ENCODE data around the gene CIB1.
"Not testable (repeated sequence)": the region's sequence is repeated elsewhere in the genome, so short reads cannot be mapped to it uniquely, and the experiment has no call there.

CIB1 gene

GRCh38 chr15:90191794-90192509 lies 41.8 kb downstream of the CIB1 start:
- Histone ChIP-seq H3K27ac (peak overlapping the region; percentile 57 to 79), H3K4me3 (peak overlapping the region; percentile 42)
- DNase-seq (ENCODE audit: low spot score), result no peak
- TF ChIP-seq, protein P1, sequence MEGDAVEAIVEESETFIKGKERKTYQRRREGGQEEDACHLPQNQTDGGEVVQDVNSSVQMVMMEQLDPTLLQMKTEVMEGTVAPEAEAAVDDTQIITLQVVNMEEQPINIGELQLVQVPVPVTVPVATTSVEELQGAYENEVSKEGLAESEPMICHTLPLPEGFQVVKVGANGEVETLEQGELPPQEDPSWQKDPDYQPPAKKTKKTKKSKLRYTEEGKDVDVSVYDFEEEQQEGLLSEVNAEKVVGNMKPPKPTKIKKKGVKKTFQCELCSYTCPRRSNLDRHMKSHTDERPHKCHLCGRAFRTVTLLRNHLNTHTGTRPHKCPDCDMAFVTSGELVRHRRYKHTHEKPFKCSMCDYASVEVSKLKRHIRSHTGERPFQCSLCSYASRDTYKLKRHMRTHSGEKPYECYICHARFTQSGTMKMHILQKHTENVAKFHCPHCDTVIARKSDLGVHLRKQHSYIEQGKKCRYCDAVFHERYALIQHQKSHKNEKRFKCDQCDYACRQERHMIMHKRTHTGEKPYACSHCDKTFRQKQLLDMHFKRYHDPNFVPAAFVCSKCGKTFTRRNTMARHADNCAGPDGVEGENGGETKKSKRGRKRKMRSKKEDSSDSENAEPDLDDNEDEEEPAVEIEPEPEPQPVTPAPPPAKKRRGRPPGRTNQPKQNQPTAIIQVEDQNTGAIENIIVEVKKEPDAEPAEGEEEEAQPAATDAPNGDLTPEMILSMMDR (IDR thresholded peaks at IDR 0.05), result no peak

DNA sequence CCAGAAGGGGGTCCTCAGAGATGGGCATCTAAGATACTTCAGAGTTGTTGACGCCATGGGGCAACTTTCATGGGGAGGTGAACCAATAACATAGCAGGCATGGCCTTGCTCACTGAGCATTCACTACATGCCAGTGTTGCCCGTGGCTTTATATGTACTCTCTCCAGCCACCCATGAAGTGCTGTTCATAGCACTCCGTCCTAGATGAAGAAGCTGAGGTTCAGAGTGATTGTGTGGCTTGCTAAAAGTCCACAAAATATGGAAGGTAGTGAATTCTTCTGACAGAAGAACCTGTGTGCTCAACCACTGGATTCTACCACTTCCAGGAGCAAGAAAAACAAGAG lies 42.4 kb downstream of the CIB1 start:
- no peak overlapping the region for H3K4me3 ChIP-seq
- no peak for DNase-seq (ENCODE audit: low spot score)
- TF ChIP-seq, protein P1 (IDR thresholded peaks at IDR 0.05), result no peak

GRCh38 chr15:90190606-90191343 lies 43.0 kb downstream of the CIB1 start:
- TF ChIP-seq, protein P1 (IDR thresholded peaks at IDR 0.05), result no peak
- Histone ChIP-seq H3K4me3 (no peak overlapping the region), H3K27ac (peak overlapping the region; percentile 57 to 79)
- DNase-seq (ENCODE audit: low spot score), result no peak

More for the DNA sequence above, 42.4 kb downstream of the CIB1 start:
- H3K27ac ChIP-seq, result peak overlapping the region; percentile 57 to 79

DNA sequence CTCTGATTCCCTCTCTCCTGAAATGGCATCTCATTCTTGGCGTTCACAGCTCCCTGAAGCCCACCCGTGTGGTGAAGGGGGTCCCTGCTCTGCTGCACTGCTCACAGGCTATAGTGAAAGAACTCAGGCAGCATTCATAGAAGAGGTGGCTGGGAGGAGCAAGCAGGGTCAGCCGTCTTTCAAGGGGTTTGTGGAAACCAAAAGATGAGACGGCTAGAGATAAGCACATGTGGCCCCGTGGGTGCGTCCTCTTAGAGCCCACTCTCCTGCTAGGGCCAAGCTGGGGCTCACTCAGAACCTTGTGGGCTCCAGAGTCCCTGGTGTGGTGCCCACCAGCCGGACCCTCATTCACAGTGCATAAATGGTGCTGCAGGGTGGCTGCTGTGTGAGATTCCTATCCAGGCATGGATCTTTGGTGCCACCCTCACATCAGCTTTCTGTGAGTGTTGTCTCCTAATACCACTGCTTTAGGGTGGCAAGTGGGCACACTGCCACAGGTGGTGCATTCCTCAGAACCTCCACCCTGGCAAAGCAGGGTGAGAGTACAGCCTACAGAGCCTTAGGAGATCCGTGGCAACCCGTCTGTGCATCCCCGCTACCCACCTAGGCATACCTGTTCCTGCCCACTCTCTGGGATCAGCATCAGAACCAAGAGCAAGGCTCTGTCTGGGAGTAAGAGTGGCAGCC lies 43.8 kb downstream of the CIB1 start:
- no peak for DNase-seq (ENCODE audit: low spot score)
- TF ChIP-seq, protein P1 (IDR thresholded peaks at IDR 0.05), result no peak
- H3K4me3 ChIP-seq, result no peak overlapping the region
- H3K27ac ChIP-seq, result peak overlapping the region in 1 of 2 donors; percentile 22

- Histone ChIP-seq H3K27ac (no peak overlapping the region), H3K4me3 (no peak overlapping the region)
- no peak for DNase-seq (ENCODE audit: low spot score)
- TF ChIP-seq, protein P1 (IDR thresholded peaks at IDR 0.05), result no peak
Observed at GRCh38 chr15:90188914-90189748, 44.6 kb downstream of the CIB1 start.

- not testable (repeated sequence) for H3K27ac ChIP-seq, H3K4me3 ChIP-seq
Observed at GRCh38 chr15:90188065-90188464, 45.7 kb downstream of the CIB1 start.

More at GRCh38 chr15:90188065-90188464, 45.7 kb downstream of the CIB1 start:
- DNase-seq (ENCODE audit: low spot score), result not testable (repeated sequence)

Data from coronary artery (tissue), 2 donors.